SK-N-SH (cell line): ENCODE measurements around the gene ERICH3. TPM values are rescaled to one million over a fixed set of nuclear protein-coding genes. Genes with fewer than 3 reads are reported as not detected.

Experiments
- CTCF ChIA-PET: fragments of 300-600, 350-600 bp; formaldehyde crosslinking; extraction: SDS; loops from one replicate; lab custom pipeline; 2021; lab: Yijun Ruan, JAX
- POLR2A ChIA-PET: fragments of 350-600 bp; sonication (Branson Sonifier 250); formaldehyde crosslinking; extraction: SDS; loops from one replicate; lab custom pipeline; 2020; ENCODE audit warnings: antibody characterized with exemption, inconsistent platforms; lab: Yijun Ruan, JAX
- DNase-seq: peaks from one replicate; pipeline ENCODE4 v3.0.0; 2012
- H2AFZ ChIP-seq: fragments of 200-600 bp; sonication (generic); 2 replicates; pipeline ENCODE4 v1.8.1; 2016; ENCODE audit warnings: antibody characterized with exemption, mild to moderate bottlenecking, low read depth
- H3F3A ChIP-seq: fragments of 200-600 bp; sonication (generic); replicated peaks from 2 replicates; pipeline ENCODE3; 2016; ENCODE audit warnings: antibody characterized with exemption, mild to moderate bottlenecking; ENCODE audit not compliant: insufficient read depth
- H3K27ac ChIP-seq, 2 experiments: fragments of 200-500 bp in 1 of 2; fragments of 200-600 bp in 1 of 2; sonication (Bioruptor generic) in 1 of 2; sonication (generic), shearing (Covaris generic) in 1 of 2; 2 replicates each; pipeline versions ENCODE4 v1.5.1 to v1.6.1; 2014 to 2016; ENCODE audit warnings: low read depth in 2 of 2, inconsistent platforms in 1 of 2, low read length in 1 of 2, mild to moderate bottlenecking in 1 of 2, mixed read lengths in 1 of 2
- H3K27me3 ChIP-seq: fragments of 200-600 bp; sonication (generic), shearing (Covaris generic); 2 replicates; pipeline ENCODE4 v1.6.1; 2016; ENCODE audit warnings: mixed run types; ENCODE audit not compliant: insufficient read depth
- H3K36me3 ChIP-seq, 2 experiments: fragments of 200-500 bp in 1 of 2; fragments of 200-600 bp in 1 of 2; sonication (Bioruptor generic) in 1 of 2; sonication (generic) in 1 of 2; replicated peaks in 1 of 2; 2 replicates each; pipeline versions ENCODE3 to v1.5.1; 2014 to 2016; ENCODE audit warnings: low read length in 1 of 2, mild to moderate bottlenecking in 1 of 2; ENCODE audit not compliant: insufficient read depth in 2 of 2, control insufficient read depth in 1 of 2
- H3K4me1 ChIP-seq, 2 experiments: fragments of 200-500 bp in 1 of 2; fragments of 200-600 bp in 1 of 2; sonication (Bioruptor generic) in 1 of 2; sonication (generic), shearing (Covaris generic) in 1 of 2; 2 replicates each; pipeline versions ENCODE4 v1.5.1 to v1.6.1; 2014 to 2016; ENCODE audit warnings: low read depth in 1 of 2, low read length in 1 of 2, mixed run types in 1 of 2; ENCODE audit not compliant: insufficient read depth in 2 of 2, control insufficient read depth in 1 of 2
- H3K4me2 ChIP-seq: fragments of 200-600 bp; sonication (generic), shearing (Covaris generic); 2 replicates; pipeline ENCODE4 v1.6.1; 2017; ENCODE audit warnings: mixed run types
- H3K4me3 ChIP-seq, 2 experiments: fragments of 200-500 bp in 1 of 2; fragments of 200-600 bp in 1 of 2; sonication (Bioruptor generic) in 1 of 2; sonication (generic), shearing (Covaris generic) in 1 of 2; 2 replicates each; pipeline versions ENCODE4 v1.5.1 to v1.8.1; 2014 to 2016; ENCODE audit warnings: low read depth in 2 of 2, inconsistent platforms in 1 of 2, low read length in 1 of 2, mild to moderate bottlenecking in 1 of 2, mixed read lengths in 1 of 2, moderate library complexity in 1 of 2
- H3K79me2 ChIP-seq: fragments of 200-600 bp; sonication (generic); 2 replicates; pipeline ENCODE4 v1.8.1; 2017; ENCODE audit warnings: mild to moderate bottlenecking; ENCODE audit not compliant: insufficient read depth
- H3K9ac ChIP-seq: fragments of 200-600 bp; sonication (generic); 2 replicates; pipeline ENCODE4 v1.6.1; 2017; ENCODE audit warnings: mixed run types
- H3K9me2 ChIP-seq: fragments of 200-600 bp; sonication (generic); 2 replicates; pipeline ENCODE4 v1.6.1; 2017; ENCODE audit warnings: mixed run types
- H3K9me3 ChIP-seq: fragments of 200-600 bp; sonication (generic); 2 replicates; pipeline ENCODE4 v1.6.1; 2017; ENCODE audit warnings: mixed run types, mild to moderate bottlenecking, moderate library complexity
- H4K20me1 ChIP-seq: fragments of 200-600 bp; sonication (generic); 2 replicates; pipeline ENCODE4 v1.6.1; 2017; ENCODE audit warnings: mild to moderate bottlenecking, mixed run types; ENCODE audit not compliant: insufficient read depth
- CHD2 ChIP-seq: fragments of 150-350 bp; IDR thresholded peaks from 2 replicates; pipeline ENCODE4 v1.6.1; 2018; ENCODE audit warnings: low read length; ENCODE audit not compliant: partially characterized antibody
- EP300 ChIP-seq, 2 experiments: IDR thresholded peaks; 2 replicates each; pipeline versions ENCODE4 v1.4.0 to v1.6.1; 2012; ENCODE audit warnings: borderline replicate concordance in 1 of 2, low read depth in 1 of 2, low read length in 1 of 2
- EZH2phosphoT487 ChIP-seq: fragments of 200-600 bp; sonication (generic); IDR thresholded peaks from 2 replicates; pipeline ENCODE4 v1.6.1; 2017; ENCODE audit warnings: low read depth, mixed run types, mild to moderate bottlenecking, antibody characterized with exemption, moderate library complexity, borderline replicate concordance
- FOXM1 ChIP-seq: IDR thresholded peaks from 2 replicates; pipeline ENCODE4 v1.4.0; 2012; ENCODE audit warnings: low read depth, mild to moderate bottlenecking
- JUND ChIP-seq: IDR thresholded peaks from 2 replicates; pipeline ENCODE4 v1.4.0; 2012
- MXI1 ChIP-seq: IDR thresholded peaks from 2 replicates; pipeline ENCODE4 v1.6.1; 2012; ENCODE audit warnings: mild to moderate bottlenecking, low read depth, low read length, improper control_type of control experiment
- RAD21 ChIP-seq: IDR thresholded peaks from 2 replicates; pipeline ENCODE4 v1.6.1; 2012; ENCODE audit warnings: mild to moderate bottlenecking, low read length
- RCOR1 ChIP-seq: fragments of 150-350 bp; IDR thresholded peaks from 2 replicates; pipeline ENCODE4 v1.6.1; 2017; ENCODE audit warnings: antibody characterized with exemption, low read length
- RFX5 ChIP-seq: IDR thresholded peaks from 2 replicates; pipeline ENCODE4 v1.6.1; 2012; ENCODE audit warnings: mild to moderate bottlenecking, improper control_type of control experiment, low read length
- RXRA ChIP-seq: IDR thresholded peaks from 2 replicates; pipeline ENCODE4 v1.4.0; 2012; ENCODE audit warnings: low read depth, mild to moderate bottlenecking, borderline replicate concordance
- SMC3 ChIP-seq: IDR thresholded peaks from 2 replicates; pipeline ENCODE4 v1.6.1; 2012; ENCODE audit warnings: low read depth, low read length, improper control_type of control experiment
- TCF12 ChIP-seq: IDR thresholded peaks from 2 replicates; pipeline ENCODE4 v1.4.0; 2012
- WGBS: methylation state at CpG from one replicate; pipeline ENCODE4 v1.1.6; 2017; ENCODE audit warnings: low lambda C conversion rate; 5-methylcytosine and 5-hydroxymethylcytosine counted together
- polyA plus RNA-seq, 3 experiments: library from polyadenylated mRNA; depleted of rRNA; stranded (reverse); fragments of >200 nt; gene quantifications; 2 replicates each; pipeline ENCODE4 v1.2.3, GENCODE V29; 2012
- TF ChIP-seq, protein P1 (sequence below): IDR thresholded peaks from 2 replicates; pipeline ENCODE4 v1.6.1; 2012; ENCODE audit warnings: mild to moderate bottlenecking, low read depth, low read length, moderate library complexity
- TF ChIP-seq, protein P2 (sequence below): fragments of 200-600 bp; sonication (generic); IDR thresholded peaks from 2 replicates; pipeline ENCODE4 v1.6.1; 2017; ENCODE audit warnings: antibody characterized with exemption, mild to moderate bottlenecking, moderate library complexity

Gene ERICH3
- polyA plus RNA-seq, 1 of the 3 experiments (the other 2 are of a cell fraction) = not detected

DNA sequence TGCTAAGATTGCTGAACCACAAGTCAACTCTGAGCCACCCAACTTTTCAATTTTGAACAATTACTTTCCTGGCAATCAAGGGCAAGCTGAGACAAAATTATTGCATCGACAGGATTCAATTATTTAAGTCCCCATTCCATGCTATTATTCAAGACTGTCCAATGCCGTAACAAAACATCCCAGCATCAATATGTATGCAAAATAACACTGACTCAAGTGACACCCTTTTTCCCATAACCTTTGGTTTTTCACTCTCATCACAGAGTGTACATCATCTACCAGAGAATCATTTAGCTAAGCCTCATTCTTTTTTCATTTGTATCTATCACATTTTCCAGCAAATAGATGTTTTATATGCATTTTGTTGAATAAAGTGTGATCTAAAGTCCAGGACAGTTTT lies 54.6 kb downstream of the ERICH3 start (continued):
- TF ChIP-seq, protein P1, sequence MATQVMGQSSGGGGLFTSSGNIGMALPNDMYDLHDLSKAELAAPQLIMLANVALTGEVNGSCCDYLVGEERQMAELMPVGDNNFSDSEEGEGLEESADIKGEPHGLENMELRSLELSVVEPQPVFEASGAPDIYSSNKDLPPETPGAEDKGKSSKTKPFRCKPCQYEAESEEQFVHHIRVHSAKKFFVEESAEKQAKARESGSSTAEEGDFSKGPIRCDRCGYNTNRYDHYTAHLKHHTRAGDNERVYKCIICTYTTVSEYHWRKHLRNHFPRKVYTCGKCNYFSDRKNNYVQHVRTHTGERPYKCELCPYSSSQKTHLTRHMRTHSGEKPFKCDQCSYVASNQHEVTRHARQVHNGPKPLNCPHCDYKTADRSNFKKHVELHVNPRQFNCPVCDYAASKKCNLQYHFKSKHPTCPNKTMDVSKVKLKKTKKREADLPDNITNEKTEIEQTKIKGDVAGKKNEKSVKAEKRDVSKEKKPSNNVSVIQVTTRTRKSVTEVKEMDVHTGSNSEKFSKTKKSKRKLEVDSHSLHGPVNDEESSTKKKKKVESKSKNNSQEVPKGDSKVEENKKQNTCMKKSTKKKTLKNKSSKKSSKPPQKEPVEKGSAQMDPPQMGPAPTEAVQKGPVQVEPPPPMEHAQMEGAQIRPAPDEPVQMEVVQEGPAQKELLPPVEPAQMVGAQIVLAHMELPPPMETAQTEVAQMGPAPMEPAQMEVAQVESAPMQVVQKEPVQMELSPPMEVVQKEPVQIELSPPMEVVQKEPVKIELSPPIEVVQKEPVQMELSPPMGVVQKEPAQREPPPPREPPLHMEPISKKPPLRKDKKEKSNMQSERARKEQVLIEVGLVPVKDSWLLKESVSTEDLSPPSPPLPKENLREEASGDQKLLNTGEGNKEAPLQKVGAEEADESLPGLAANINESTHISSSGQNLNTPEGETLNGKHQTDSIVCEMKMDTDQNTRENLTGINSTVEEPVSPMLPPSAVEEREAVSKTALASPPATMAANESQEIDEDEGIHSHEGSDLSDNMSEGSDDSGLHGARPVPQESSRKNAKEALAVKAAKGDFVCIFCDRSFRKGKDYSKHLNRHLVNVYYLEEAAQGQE = no peak

DNA sequence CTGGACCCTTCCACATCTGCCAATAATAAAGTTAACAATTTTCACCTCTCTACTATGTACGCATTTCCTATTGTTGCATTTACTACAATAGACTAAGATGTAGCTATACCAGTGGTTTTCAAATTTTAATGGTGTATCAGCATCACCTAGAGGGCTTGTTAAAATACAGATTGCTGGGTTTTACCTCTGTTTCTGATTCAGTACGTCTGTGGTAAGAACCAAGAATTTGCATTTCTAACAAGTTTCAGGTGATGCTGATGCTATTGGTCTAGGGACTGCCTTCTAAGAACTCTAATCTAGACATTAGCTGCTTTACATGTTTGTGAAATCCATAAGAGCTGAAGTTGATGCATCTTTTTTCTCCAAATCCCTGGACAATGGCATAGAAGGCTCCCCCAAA lies 59.7 kb downstream of the ERICH3 start:
- ChIA-PET CTCF (interaction anchor here (0.9 to 4.1 kb wide), 2 partner anchors 76 to 110 kb away, joined by 3 to 15 read pairs; no protein-coding TSS in a partner anchor), POLR2A (no interaction called here)
- Histone ChIP-seq H4K20me1 (no peaks in the 10 kb centered on the region), H2AFZ (no peak overlapping the region), H3K36me3 (no peaks in the 10 kb centered on the region), H3K4me1 (peaks cover 0 to 18% of the 10 kb centered on the region in 2 experiments; a peak in 2 of 4 replicates), H3K9ac (no peak overlapping the region), H3K27me3 (no peaks in the 10 kb centered on the region), H3K79me2 (no peaks in the 10 kb centered on the region), H3K4me2 (no peak overlapping the region), H3K4me3 (no peak overlapping the region), H3F3A (no peaks in the 10 kb centered on the region), H3K9me2 (no peaks in the 10 kb centered on the region), H3K9me3 (no peaks in the 10 kb centered on the region), H3K27ac (no peak overlapping the region)
- DNase-seq = no peak
- TF ChIP-seq FOXM1 (no peak), SMC3 (no peak), MXI1 (no peak), RFX5 (no peak), RXRA (no peak), JUND (no peak), RAD21 (no peak; the same call in 1 of the 2 replicates), TCF12 (no peak), CHD2 (no peak), RCOR1 (no peak), EP300 (IDR thresholded peaks at IDR 0.05; ENCODE audit: borderline replicate concordance in 1 of 2, low read depth in 1 of 2, low read length in 1 of 2) (no peak), EZH2phosphoT487 (no peak)
- TF ChIP-seq, protein P2, sequence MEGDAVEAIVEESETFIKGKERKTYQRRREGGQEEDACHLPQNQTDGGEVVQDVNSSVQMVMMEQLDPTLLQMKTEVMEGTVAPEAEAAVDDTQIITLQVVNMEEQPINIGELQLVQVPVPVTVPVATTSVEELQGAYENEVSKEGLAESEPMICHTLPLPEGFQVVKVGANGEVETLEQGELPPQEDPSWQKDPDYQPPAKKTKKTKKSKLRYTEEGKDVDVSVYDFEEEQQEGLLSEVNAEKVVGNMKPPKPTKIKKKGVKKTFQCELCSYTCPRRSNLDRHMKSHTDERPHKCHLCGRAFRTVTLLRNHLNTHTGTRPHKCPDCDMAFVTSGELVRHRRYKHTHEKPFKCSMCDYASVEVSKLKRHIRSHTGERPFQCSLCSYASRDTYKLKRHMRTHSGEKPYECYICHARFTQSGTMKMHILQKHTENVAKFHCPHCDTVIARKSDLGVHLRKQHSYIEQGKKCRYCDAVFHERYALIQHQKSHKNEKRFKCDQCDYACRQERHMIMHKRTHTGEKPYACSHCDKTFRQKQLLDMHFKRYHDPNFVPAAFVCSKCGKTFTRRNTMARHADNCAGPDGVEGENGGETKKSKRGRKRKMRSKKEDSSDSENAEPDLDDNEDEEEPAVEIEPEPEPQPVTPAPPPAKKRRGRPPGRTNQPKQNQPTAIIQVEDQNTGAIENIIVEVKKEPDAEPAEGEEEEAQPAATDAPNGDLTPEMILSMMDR = no peak
- TF ChIP-seq, protein P1 = no peak
- 75% methylated on average over 2 of the region's 2 CpGs for WGBS
